KBM-7 (cell line): Measurements from ENCODE around the gene PYCR2.

Experiments used
- DNase-seq: peaks from one replicate; pipeline ENCODE4 v3.0.0-alpha.2; 2015
- in situ Hi-C: fragments of 300-500 bp; cut with MboI; formaldehyde crosslinking; loops from 2 replicates; pipeline ENCODE4 v1.14.3; 2020; ENCODE audit warnings: low sequenced_read_pairs, low pct_unique_long_range_greater_than_20kb, mixed read lengths

Gene PYCR2

DNA sequence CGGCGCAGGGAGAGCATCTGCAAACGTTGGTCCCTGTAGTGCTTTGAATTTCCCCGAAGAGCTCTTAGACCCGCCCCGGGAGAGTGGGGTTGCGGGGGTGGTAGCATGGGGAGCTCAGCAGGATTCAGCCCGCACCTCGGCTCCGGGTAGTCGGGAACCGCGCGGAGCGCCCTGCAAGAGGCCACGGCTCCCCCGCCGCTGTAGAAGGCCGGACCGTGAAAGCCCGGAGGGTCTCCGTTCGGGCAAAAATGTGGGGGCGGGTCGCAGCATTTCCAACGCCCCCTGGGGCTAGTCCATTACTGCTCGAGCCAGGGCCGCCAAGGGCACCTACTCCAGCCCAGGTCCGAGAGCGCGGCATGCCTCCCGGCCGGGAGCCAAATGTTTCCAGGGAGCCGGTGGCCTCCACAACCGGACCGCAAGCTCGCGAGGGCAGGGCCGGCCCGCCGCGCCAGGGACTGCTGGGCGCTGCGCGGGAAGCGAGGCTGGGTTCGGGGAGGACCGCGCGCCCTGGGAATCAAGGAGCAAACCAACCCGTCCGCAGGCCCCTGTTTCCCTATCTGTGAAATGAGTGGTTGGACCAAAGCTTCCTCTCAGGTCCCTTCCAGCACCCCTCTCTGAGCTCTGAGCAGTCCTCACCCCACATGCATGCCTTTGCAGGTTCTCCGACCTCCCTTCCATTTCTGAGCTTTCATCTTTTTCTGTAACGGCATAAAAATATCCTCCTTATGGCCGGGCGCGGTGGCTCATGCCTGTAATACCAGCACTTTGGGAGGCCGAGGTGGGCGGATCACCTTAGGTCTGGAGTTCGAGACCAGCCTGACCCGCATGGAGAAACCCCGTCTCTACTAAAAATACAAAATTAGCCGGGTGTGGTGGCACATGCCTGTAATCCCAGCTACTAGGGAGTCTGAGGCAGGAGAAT lies 41.1 kb downstream of the PYCR2 start:
- peak; percentile 43 for DNase-seq
- in situ Hi-C loops = no loop called here

DNA sequence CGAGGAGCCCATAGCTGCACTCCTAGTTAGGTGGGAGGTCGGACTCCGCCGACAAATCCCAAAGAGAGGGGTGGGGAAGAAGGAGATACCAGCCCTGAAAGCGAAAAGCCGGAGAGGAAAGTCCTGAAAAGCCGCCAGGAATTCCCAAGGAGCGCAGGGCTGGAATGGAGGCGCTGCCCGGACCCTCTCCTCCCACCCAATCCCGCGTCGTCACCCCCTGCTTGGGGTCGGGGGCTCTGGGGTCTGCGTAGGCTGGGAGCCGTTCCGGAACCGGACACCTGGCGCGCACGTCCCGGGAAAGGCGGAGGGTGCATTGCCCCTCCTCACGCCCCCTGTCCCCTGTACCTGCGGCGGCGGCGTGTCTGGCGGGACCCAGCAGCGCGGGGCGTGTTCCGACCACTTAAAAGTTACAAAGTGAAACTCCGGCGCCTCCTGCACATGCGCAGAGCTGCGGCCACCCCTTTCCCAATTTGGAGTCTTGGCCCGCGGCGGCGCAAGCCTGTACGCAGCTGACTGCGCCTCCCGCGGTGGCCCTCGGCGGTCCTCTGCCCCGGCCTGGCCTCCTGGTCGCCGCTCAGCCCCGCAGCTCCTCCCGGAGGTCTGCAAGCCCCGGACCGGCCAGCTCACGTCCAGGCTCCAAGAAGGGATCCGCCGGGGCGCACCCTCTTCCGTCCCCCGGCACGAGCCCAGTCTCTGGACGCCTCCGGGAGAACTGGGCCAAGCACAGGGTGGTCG lies 41.9 kb downstream of the PYCR2 start, which contains the start of gene TMEM63A:
Gene TMEM63A (minus strand): TSS at position 422 of the 735 bp plus-strand sequence. CDS start 4,800 bp downstream, outside the sequence.
- DNase-seq = peak; percentile 86
- in situ Hi-C loops = no loop called here

DNA sequence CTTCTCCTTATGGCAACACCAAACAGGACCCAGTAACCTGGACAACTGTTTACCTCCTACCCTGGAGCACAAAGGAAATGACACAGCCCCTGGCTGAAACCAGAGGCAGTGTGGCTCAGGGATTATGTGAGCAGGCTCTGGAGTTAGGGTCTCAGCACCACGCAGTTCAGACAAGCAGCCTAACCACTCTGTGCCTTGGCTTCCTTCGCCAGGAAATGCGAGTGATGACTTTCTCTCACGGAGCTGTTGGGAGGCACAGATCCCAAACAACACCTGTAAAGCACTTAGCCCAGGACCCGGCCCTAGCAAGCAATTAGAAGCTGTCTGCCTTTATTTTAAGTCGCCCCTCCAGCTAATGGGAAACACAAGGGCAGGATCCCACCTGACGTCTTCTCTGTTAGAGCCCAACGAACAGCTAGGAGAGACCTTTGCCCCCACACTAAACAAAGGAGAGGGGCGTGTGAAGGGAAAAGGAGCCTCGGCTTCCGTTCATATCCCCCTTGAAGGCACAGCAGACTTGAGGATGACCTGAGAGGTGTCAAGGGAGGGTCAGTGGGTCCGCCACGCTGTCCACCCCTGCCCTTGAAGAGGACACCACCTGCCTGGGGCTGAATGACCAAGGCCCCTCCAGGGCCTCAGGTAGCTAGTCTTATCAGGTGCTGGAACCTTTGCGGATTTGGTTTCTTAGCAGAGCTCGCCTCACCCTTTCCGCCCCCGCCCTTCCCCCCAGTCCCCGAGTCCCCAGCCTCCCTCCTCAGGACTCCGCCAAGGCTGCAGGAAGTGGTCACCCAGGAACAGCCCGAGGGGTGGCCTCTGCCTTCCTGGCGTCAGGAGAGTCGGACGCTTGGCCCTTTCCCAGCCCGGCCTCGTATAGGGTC lies 42.7 kb downstream of the PYCR2 start:
- in situ Hi-C loops = no loop called here
- peak; percentile 47 for DNase-seq

DNA sequence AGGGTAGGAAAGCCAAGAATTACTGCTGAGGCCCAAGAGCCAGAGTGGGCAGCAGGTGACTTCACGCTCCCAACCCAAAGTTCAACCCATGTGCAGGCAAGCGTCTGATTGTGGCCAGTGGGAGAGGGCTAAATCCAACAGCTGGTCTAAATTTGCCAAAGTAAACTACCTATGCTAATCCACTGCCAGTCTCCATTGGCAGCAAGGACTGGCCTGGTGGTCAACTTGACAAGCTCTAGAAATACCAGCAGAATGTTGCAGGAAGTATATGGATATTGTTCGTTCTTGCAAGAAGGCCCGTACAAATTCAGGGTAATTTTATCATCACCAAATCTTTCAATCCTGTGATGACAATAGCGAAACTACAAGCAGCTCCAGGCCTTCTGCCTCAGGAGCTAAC lies 43.4 kb downstream of the PYCR2 start:
- DNase-seq = no peak
- in situ Hi-C loops = no loop called here

DNA sequence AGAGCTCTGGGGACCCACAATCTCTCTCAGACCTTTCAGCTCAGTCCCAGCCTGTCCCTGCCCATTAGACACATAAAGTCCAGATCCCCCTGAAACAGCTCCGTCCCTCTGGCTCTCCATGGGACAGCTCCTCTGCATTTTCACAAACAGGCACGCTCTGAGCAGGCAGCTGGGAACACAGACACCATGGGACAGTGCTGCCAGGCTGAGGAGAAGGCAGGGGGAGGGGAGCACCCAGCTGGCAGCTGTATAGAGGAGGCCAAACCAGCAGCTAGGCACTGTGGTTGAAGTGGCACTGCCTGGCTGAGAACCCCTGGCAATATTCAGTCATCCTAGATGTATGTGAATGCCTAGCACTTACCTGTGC lies 43.8 kb downstream of the PYCR2 start:
- DNase-seq = no peak
- in situ Hi-C loops = no loop called here

DNA sequence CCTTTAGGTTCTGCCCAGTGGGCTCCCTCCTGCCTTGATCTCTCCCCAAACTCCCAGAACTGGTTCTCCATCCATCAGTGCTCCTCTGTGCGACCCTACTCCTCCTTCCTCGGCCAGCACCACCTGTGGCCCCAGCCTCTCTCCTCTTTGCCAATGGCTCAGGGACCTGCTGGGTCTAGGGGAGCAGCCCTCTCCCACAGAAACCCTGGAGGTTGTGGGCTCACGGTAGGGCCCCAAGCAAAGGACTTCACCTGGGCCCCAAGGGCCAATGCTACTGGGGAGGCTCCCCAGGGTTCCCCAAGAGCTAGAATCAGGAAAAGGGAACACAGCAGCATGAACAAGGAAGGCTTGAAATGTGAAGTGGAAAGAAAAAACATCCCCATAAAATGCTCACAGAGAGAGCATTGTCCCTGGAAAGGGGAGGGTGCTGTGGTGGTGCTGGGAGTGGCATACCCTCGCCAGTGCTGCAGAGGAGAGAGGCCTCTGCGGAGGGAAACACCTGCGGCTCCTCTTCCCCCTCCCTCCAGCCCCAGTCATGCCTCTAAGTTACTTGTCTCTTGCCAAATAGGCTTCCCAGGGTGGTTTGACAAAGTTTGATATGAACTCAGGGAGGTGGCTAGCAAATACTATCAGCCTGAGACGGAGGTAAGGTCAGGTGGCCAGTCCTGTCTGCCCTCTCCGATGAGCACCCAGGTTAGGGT lies 44.4 kb downstream of the PYCR2 start:
- in situ Hi-C loops = no loop called here
- no peak for DNase-seq

DNA sequence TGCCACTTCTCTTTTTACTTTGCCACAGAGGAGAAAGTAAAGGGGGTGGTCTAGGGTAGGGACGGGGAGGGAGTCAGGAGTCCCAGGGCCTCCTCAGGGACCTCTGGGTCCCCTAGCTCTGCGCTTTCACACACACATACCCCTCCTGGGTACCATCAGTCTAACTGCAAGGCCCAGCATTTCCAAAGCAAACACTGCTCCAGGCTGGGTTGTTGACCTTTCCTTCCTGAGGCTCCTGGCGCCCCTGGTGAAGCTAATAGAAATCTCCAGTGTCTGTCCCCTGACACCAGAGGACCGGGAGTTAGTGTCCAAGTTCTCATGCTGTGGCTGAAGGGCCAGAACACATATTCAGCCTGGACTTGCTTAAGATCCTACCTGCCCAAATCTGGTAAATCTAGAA lies 45.8 kb downstream of the PYCR2 start:
- DNase-seq = no peak
- in situ Hi-C loops = no loop called here

DNA sequence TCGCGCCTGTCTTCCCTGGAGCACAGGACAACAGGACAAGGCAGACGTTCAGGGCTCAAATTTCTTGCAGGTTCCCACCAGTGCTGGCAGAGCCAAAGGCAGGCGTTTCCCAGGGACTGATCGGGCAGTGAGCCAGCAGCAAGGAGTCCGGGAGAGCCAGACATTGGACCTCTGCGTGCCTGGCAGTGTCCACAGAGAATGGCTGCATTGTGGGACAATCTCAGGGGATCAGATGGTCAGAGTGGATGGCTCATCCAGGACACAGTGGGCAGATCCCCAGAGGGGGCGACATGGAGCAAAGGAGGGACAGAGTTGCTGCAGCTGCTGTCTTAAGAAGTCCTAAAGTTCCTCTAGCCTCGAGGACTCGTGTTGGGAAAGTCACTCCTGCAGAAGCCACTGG lies 46.5 kb downstream of the PYCR2 start:
- in situ Hi-C loops = no loop called here
- DNase-seq = peak; percentile 45

DNA sequence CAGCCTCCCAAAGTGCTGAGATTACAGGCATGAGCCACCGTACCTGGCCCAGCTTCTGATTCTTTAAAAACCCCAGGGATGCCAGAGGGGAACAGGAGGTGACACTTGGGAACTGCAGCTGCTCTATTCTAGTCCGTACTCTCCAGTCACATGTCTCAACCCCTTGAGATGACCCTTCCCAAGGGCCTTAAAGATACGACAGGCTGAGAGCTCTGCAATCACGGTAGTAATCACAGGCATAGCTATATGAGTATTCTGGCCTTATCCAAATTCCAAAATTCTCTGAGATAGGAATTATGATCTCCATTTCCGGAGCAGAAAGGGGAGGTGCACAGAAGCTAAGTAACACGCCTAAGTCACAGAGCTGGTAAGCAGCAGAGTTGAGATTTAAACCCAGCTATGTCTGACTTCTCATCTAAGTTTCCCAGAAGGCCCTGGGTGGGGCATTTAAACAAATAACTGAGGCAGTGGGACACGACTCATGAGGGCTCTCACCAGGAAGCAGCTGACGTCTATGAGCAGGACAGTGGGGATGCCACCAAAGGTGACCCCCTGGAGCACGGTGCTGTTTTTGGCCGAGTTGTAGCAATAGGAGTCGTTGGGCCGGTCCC lies 47.0 kb downstream of the PYCR2 start:
- in situ Hi-C loops = no loop called here
- no peak for DNase-seq

DNA sequence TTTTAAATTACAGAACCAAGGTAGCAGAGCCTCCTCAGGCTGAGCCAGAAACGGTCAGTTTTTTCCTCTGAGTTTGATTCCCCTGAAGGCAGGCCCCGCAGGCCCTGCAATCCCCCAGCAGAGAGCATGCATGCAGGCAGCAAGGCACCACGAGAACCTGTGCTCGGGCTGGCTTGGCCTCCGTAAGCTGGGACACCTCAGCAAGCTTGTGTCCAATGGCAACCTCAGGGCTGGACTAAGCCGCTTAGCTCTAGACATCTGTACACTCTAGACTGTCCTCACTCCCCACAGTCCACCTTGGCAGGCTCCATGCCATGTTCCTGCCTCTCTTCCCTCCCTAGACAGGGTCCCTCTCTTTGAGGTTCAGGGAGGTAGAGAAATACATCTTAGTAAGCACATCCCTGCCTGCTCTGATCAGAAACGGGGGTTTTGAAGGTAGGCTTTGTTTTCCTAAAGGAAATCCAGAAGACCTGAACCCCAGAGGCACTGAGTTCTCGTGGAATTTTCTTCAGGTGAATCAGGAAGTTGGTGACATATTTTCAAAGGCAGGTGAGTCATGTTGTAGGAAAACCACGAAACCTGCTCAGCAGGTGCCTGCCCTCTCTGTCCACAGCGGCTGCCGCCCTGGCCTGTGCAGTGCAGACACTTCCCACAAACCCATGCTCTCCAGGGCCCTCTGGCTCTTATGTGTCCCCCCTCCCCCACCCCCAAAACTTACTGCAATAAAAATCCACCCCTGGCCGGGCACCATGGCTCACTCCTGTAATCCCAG lies 48.8 kb downstream of the PYCR2 start:
- in situ Hi-C loops = no loop called here
- DNase-seq = no peak

DNA sequence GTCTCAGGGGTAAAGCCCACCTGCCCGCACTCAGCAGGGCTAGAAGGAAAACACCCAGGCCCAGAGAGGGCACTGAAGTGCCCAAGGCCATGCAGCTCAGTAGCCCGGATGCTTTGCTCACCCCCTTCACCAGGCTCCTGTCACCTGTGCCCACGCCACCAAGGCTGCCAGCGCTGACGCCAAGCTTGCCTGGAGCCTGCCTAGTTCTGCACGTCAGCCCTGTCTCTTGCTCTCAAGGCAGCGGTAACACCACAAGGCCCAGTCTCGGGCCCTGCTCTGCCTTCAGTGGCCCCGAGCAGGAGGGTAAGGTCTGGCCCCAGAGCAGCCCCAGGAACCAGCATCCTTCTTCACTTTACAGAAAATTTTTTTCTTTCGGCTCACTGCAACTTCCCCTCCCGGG lies 49.6 kb downstream of the PYCR2 start:
- no peak for DNase-seq
- in situ Hi-C loops = no loop called here

DNA sequence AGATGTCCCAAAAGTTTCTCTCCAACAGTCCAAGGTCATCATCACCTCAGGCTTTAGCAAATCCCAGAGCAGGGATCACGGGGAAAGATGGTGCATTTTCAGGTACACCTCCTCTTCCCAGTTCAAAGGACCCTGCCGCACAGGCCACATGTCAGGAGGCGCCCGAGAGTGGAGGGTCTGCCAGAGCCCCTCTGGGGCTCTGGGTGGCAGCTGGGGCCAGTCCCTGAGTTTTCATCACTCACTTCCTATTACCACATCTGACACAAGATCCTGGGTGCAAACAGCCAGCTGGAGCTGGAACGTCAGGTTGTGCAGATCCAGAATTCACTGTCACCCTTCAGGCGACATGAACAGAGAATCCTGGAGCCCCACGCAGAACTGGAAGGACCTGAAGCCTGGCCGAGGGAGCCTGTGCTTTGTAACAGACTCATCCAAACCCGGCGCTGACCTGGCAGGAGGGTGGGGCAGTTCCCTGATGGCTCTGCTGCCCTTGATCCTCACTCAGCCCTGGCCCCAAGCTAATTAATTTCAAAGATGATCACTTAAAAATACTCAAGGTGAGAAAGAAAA lies 50.7 kb downstream of the PYCR2 start:
- in situ Hi-C loops = no loop called here
- DNase-seq = no peak

DNA sequence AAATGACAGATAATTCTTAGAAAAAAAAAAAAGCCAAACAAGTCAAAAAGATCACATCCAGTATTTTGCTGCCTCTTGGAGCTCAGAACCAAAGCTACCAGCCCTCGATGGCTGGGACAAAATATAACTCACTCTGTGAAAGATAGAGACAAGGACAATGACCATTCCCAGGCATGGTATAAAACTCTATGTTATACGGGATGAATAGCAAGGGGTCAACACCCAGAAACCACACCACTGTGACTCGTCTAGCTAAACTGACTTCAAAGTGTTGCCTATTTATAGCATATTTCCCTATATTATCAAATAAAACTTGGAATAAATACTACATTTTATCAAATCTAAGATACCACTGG lies 52.0 kb downstream of the PYCR2 start:
- in situ Hi-C loops = no loop called here
- DNase-seq = no peak

DNA sequence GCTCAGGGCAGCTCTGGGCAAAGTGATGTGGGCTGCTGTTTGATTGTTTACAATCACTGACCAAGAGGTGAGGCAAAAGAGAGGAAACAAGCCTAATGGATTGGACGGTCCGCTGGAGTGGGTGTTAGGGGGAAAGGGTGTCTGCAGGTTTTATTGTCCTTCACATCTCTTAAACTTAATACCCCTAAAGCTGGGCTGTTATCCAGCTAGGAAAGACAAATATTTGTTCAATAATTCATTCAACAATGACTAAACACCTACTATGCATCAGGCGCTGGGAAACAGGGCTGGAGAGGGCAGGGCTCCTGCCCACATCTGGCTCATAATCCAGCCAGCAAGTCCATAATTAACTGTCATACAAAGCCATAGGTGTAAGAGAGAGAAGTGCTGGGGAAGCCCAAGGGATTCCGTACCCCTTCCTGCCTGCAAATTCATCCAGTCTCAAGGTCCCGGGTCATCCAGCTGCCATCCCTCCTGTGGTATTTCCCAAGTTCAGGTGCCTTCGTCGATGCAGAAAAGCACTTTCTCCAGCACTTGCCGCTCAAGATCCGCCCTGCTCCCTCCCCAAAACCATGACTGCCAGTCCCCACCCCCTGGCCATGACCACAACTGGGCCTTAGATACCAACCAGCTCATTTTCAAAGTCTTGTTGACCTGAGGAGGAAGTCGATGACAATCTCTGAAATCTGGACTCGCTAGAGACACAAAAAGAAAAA lies 52.5 kb downstream of the PYCR2 start:
- no peak for DNase-seq
- in situ Hi-C loops = no loop called here

DNA sequence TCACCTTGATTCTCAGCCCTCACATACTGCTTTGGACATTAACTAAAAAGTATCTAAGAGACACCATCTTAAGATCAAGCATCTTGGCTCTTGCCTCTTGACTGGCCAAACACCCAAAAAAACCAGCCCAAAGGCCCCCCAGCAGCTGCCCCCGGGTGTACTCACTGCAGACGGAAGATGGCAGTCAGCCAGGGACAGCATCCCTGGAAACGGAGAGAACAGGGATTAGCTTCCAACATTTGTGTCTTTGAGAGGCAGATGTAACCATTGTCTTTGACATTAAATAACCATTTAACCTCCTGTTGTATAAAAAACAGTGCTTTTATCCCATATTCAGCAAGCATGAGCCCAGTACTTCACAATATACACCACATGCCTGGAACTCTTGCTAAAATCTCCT lies 53.1 kb downstream of the PYCR2 start:
- in situ Hi-C loops = no loop called here
- DNase-seq = no peak
